Measurements from ENCODE around the gene TEX2. TPM values are rescaled to one million over a fixed set of nuclear protein-coding genes. Genes with fewer than 3 reads are reported as not detected.
A peak's percentile ranks its signal among the peaks of the same experiment; 100 is the strongest.

Gene TEX2
- total and polyA plus RNA-seq, 9 of the 15 experiments (the other 6 are each of a cell fraction or from before 2014, with no cell fraction given) = 4.1 to 27.6 (median 19.3) TPM

DNA sequence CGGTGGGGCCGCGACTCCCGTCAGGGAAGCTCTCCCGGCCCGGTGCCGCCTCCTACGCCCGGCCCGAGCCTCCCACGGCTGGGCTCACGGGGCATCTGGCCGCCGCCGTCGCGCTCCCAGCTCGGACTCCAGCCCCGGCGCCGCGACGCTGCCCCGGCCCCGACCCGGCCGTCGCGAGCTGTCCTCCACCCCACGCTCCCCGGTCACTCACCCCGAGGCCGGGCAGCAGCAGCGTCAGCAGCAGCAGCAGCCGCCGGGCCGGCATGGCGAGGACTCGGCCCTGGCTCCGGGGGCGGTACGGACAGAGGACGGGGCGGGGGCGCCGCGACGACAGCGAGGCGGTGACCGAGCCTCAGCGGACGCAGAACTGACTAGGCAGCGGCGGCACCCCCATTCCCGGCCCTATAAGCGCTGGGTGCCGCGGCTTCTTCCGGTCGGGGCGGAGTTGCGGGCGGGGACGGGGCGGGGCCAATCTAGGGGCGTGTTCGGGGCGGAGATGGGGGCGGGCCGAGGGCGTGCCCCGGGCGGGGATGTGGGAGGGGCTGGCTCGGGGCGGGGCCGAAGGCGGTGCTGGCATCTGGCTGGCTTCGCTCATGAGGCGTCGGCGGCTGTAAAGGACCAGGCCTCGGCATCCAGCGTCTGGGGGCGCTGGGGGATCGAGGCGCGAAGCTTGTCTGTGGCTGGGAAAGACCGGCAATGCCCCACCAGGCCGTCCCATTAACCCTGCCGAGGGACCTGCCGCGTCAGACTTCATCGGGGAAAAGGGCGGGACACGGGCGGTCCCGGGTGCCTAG, 133.1 kb downstream of the TEX2 start, which contains the start of gene ERN1 (continued):
- TF ChIP-seq FOSL1 (tag; conservative IDR thresholded peaks at IDR 0.05) = no peak; the same call in 1 of the 2 replicates
- TF ChIP-seq MTA3 (IDR thresholded peaks at IDR 0.05; ENCODE audit: borderline replicate concordance) = peak; percentile 79
- TF ChIP-seq RB1 (IDR thresholded peaks at IDR 0.05; ENCODE audit: low read depth) = peak; percentile 83
- TF ChIP-seq TSC22D4 (tag; IDR thresholded peaks at IDR 0.05) = no peak
- TF ChIP-seq, protein P1, sequence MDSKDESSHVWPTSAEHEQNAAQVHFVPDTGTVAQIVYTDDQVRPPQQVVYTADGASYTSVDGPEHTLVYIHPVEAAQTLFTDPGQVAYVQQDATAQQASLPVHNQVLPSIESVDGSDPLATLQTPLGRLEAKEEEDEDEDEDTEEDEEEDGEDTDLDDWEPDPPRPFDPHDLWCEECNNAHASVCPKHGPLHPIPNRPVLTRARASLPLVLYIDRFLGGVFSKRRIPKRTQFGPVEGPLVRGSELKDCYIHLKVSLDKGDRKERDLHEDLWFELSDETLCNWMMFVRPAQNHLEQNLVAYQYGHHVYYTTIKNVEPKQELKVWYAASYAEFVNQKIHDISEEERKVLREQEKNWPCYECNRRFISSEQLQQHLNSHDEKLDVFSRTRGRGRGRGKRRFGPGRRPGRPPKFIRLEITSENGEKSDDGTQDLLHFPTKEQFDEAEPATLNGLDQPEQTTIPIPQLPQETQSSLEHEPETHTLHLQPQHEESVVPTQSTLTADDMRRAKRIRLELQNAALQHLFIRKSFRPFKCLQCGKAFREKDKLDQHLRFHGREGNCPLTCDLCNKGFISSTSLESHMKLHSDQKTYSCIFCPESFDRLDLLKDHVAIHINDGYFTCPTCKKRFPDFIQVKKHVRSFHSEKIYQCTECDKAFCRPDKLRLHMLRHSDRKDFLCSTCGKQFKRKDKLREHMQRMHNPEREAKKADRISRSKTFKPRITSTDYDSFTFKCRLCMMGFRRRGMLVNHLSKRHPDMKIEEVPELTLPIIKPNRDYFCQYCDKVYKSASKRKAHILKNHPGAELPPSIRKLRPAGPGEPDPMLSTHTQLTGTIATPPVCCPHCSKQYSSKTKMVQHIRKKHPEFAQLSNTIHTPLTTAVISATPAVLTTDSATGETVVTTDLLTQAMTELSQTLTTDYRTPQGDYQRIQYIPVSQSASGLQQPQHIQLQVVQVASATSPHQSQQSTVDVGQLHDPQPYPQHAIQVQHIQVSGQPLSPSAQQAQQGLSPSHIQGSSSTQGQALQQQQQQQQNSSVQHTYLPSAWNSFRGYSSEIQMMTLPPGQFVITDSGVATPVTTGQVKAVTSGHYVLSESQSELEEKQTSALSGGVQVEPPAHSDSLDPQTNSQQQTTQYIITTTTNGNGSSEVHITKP (IDR thresholded peaks at IDR 0.05; ENCODE audit: partially characterized antibody) = peak; percentile 4
- TF ChIP-seq ZNF140 (CRISPR knock-in tag; IDR thresholded peaks at IDR 0.05) = no peak
- TF ChIP-seq ESRRA (IDR thresholded peaks at IDR 0.05; ENCODE audit: borderline replicate concordance, low read depth) = no peak; the same call in 1 of the 2 replicates
- TF ChIP-seq E2F4 (CRISPR knock-in tag; IDR thresholded peaks at IDR 0.05; ENCODE audit: low read depth) = no peak
- peak; percentile 84 for TF ChIP-seq SUPT5H (IDR thresholded peaks at IDR 0.05)
- no peak for TF ChIP-seq TCFL5 (CRISPR knock-in tag; conservative IDR thresholded peaks at IDR 0.05)
- TF ChIP-seq, protein P2, sequence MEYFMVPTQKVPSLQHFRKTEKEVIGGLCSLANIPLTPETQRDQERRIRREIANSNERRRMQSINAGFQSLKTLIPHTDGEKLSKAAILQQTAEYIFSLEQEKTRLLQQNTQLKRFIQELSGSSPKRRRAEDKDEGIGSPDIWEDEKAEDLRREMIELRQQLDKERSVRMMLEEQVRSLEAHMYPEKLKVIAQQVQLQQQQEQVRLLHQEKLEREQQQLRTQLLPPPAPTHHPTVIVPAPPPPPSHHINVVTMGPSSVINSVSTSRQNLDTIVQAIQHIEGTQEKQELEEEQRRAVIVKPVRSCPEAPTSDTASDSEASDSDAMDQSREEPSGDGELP (CRISPR knock-in tag; IDR thresholded peaks at IDR 0.05; ENCODE audit: borderline replicate concordance) = peak; percentile 8; the same call in 1 of the 2 replicates
- no peak for TF ChIP-seq SIX5 (IDR thresholded peaks at IDR 0.05; ENCODE audit: borderline replicate concordance in 1 of 2, insufficient read depth in 1 of 2, low read depth in 1 of 2, low read length in 2 of 2)
- 0 out of 2 replicates have a peak, but pooled peaks have one; percentile 33 for TF ChIP-seq NR3C1 (CRISPR knock-in tag; IDR thresholded peaks at IDR 0.05)
- TF ChIP-seq, protein P3, sequence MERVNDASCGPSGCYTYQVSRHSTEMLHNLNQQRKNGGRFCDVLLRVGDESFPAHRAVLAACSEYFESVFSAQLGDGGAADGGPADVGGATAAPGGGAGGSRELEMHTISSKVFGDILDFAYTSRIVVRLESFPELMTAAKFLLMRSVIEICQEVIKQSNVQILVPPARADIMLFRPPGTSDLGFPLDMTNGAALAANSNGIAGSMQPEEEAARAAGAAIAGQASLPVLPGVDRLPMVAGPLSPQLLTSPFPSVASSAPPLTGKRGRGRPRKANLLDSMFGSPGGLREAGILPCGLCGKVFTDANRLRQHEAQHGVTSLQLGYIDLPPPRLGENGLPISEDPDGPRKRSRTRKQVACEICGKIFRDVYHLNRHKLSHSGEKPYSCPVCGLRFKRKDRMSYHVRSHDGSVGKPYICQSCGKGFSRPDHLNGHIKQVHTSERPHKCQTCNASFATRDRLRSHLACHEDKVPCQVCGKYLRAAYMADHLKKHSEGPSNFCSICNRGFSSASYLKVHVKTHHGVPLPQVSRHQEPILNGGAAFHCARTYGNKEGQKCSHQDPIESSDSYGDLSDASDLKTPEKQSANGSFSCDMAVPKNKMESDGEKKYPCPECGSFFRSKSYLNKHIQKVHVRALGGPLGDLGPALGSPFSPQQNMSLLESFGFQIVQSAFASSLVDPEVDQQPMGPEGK (CRISPR knock-in tag; IDR thresholded peaks at IDR 0.05; ENCODE audit: borderline replicate concordance) = no peak
- peak; percentile 81 for TF ChIP-seq GABPA (tag; conservative IDR thresholded peaks at IDR 0.05; ENCODE audit: low read depth)
- TF ChIP-seq ZEB2 (IDR thresholded peaks at IDR 0.05) = no peak
- TF ChIP-seq ZNF57 (CRISPR knock-in tag; IDR thresholded peaks at IDR 0.05) = no peak
- TF ChIP-seq RUNX1 (IDR thresholded peaks at IDR 0.05; ENCODE audit: low read depth) = no peak
- peak; percentile 50 for TF ChIP-seq CCNT2 (IDR thresholded peaks at IDR 0.05; ENCODE audit: borderline replicate concordance, extremely low read depth, insufficient read length, low read depth, low read length)
- TF ChIP-seq THRAP3 (IDR thresholded peaks at IDR 0.05; ENCODE audit: borderline replicate concordance) = no peak
